ENCODE measurements around the gene PRSS57.

PRSS57 gene

GRCh38 chr19:677201-677600 lies 18.1 kb downstream of the PRSS57 start:
- ATAC-seq: peak; percentile 52
- TF ChIP-seq, protein P1, sequence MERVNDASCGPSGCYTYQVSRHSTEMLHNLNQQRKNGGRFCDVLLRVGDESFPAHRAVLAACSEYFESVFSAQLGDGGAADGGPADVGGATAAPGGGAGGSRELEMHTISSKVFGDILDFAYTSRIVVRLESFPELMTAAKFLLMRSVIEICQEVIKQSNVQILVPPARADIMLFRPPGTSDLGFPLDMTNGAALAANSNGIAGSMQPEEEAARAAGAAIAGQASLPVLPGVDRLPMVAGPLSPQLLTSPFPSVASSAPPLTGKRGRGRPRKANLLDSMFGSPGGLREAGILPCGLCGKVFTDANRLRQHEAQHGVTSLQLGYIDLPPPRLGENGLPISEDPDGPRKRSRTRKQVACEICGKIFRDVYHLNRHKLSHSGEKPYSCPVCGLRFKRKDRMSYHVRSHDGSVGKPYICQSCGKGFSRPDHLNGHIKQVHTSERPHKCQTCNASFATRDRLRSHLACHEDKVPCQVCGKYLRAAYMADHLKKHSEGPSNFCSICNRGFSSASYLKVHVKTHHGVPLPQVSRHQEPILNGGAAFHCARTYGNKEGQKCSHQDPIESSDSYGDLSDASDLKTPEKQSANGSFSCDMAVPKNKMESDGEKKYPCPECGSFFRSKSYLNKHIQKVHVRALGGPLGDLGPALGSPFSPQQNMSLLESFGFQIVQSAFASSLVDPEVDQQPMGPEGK (CRISPR knock-in tag; IDR thresholded peaks at IDR 0.05; ENCODE audit: borderline replicate concordance): peak; percentile 59; the same call in 1 of the 2 replicates
- TF ChIP-seq ISL1 (CRISPR knock-in tag; IDR thresholded peaks at IDR 0.05): no peak

DNA sequence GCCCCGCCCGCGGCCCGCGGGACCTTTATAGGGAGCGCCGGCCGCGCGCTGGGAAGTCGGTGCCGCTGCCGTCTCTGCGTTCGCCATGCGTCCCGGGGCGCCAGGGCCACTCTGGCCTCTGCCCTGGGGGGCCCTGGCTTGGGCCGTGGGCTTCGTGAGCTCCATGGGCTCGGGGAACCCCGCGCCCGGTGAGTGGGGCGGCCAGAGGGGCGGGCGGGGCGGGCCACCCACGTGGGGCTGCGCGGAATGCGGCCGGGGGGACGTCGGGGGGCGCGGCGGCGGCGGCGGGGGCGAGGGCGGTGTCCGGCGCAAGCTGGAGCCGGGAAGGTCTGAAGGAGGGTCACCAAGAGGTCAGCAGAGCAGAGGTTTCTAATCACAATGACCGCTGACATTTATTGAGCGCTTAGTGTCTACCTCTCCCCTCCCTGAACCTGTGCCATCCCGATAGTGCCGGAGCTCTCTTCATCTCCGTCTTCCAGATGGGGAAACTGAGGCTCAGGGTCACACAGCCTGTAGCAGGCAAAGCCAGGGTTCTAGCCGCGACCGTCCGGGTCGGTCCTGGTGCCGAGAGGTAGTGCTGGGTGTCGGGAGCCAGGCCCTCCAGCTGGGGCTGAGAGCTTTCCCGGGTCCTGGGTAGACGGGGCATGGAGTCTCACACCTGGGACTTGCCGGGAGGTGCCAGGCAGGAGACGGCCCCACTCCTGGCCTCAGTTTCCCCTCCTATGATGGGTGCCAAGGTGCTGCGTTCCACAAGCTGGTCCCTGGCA lies 18.7 kb downstream of the PRSS57 start, which contains the start of gene FSTL3:
FSTL3 (plus strand) TSS at position 54 of the 767 bp plus-strand sequence; CDS start at position 86, 32 bp downstream.
- TF ChIP-seq ZFP30 (CRISPR knock-in tag; IDR thresholded peaks at IDR 0.05): no peak
- TF ChIP-seq ZFP3 (CRISPR knock-in tag; IDR thresholded peaks at IDR 0.05): no peak
- TF ChIP-seq ISL1 (CRISPR knock-in tag; IDR thresholded peaks at IDR 0.05): no peak
- TF ChIP-seq ARNTL (CRISPR knock-in tag; IDR thresholded peaks at IDR 0.05; ENCODE audit: borderline replicate concordance, low read depth): no peak
- ATAC-seq: no peak

GRCh38 chr19:676007-676338 lies 19.3 kb downstream of the PRSS57 start:
- TF ChIP-seq GLIS3 (CRISPR knock-in tag; IDR thresholded peaks at IDR 0.05) (no peak), TOX (CRISPR knock-in tag; IDR thresholded peaks at IDR 0.05; ENCODE audit: borderline replicate concordance) (no peak), ZFP3 (CRISPR knock-in tag; IDR thresholded peaks at IDR 0.05) (no peak), ZNF565 (CRISPR knock-in tag; conservative IDR thresholded peaks at IDR 0.05; ENCODE audit: low read depth) (no peak), ZC3H10 (CRISPR knock-in tag; IDR thresholded peaks at IDR 0.05) (no peak), ARNTL (CRISPR knock-in tag; IDR thresholded peaks at IDR 0.05; ENCODE audit: borderline replicate concordance, low read depth) (no peak), ZNF8 (CRISPR knock-in tag; IDR thresholded peaks at IDR 0.05) (no peak), BACH2 (CRISPR knock-in tag; IDR thresholded peaks at IDR 0.05; ENCODE audit: borderline replicate concordance) (no peak), ZNF70 (CRISPR knock-in tag; IDR thresholded peaks at IDR 0.05) (no peak), TCF4 (CRISPR knock-in tag; IDR thresholded peaks at IDR 0.05; ENCODE audit: borderline replicate concordance) (no peak), ESRRG (CRISPR knock-in tag; IDR thresholded peaks at IDR 0.05) (no peak), CSDC2 (CRISPR knock-in tag; IDR thresholded peaks at IDR 0.05) (no peak), RARB (CRISPR knock-in tag; IDR thresholded peaks at IDR 0.05) (no peak), ISL1 (CRISPR knock-in tag; IDR thresholded peaks at IDR 0.05) (no peak), OSR1 (CRISPR knock-in tag; IDR thresholded peaks at IDR 0.05) (no peak), CSRNP3 (CRISPR knock-in tag; IDR thresholded peaks at IDR 0.05) (no peak), TSHZ2 (CRISPR knock-in tag; IDR thresholded peaks at IDR 0.05) (no peak), ZFP30 (CRISPR knock-in tag; IDR thresholded peaks at IDR 0.05) (no peak), SNAI2 (CRISPR knock-in tag; IDR thresholded peaks at IDR 0.05) (no peak)
- ATAC-seq: no peak

DNA sequence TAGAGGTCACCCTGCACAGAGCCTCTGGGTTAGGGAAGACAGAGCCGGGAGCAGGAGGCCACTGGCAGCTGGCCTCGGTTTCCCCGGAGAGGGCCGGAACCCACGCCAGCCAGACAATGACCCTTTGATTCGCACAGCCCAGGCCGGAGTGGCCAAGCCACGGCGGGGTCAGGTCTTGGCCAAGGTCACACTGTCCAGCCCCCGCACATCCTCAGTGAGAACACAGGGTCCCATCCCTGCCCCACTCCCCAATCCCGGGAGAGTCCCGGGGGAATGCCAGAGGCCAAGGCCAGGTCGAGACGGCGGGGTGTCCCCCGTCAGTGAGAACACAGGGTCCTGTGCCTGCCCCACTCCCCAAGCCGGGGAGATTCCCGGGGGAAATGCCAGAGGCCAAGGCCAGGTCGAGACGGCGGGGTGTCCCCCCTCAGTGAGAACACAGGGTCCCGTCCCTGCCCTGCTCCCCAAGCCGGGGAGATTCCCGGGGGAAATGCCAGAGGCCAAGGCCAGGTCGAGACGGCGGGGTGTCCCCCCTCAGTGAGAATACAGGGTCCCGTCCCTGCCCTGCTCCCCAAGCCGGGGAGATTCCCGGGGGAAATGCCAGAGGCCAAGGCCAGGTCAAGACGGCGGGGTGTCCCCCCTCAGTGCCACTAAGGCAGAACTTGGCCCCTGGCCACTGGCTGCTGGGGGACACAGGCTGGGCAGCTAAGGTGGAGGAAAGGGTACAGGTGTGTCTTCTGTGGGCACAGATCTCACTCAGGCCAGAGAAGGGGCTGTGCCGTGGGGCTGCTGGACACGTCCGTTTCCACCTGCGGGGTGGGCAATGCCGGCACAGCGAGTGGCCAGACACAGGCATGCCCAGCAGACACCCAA lies 20.7 kb downstream of the PRSS57 start:
- no peak for ATAC-seq
- TF ChIP-seq PPARA (CRISPR knock-in tag; IDR thresholded peaks at IDR 0.05; ENCODE audit: borderline replicate concordance) (no peak), ZFP30 (CRISPR knock-in tag; IDR thresholded peaks at IDR 0.05) (no peak), POU6F1 (CRISPR knock-in tag; IDR thresholded peaks at IDR 0.05; ENCODE audit: borderline replicate concordance, low read depth) (no peak), ZFP3 (CRISPR knock-in tag; IDR thresholded peaks at IDR 0.05) (no peak), CSDC2 (CRISPR knock-in tag; IDR thresholded peaks at IDR 0.05) (no peak), BACH2 (CRISPR knock-in tag; IDR thresholded peaks at IDR 0.05; ENCODE audit: borderline replicate concordance) (no peak)
- TF ChIP-seq, protein P1 (CRISPR knock-in tag; IDR thresholded peaks at IDR 0.05; ENCODE audit: borderline replicate concordance): no peak
